ENCODE results near the gene BANP.
"Not testable (repeated sequence)": the region's sequence is repeated elsewhere in the genome, so short reads cannot be mapped to it uniquely, and the experiment has no call there.

DNA sequence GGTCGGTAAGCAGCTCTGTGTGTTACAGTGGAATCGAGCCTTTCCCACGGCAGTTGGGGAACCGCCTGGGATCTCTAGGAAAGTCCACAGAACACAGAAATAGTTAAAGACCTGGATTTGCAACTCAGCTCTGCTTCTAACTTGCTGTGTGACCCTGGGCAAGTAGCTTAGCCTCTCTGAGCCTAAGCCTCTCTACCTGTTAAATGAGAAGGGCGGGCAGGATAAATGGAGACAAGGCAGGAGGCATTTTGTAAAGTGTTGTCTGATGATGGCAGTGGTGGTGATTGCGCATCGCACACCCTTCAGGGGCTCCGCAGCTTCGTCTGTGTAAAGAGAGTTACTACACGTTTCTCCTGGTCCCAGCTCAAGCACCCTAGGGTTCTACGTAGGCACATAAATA is 43.1 kb upstream of the BANP start:
- TF ChIP-seq, protein P1, sequence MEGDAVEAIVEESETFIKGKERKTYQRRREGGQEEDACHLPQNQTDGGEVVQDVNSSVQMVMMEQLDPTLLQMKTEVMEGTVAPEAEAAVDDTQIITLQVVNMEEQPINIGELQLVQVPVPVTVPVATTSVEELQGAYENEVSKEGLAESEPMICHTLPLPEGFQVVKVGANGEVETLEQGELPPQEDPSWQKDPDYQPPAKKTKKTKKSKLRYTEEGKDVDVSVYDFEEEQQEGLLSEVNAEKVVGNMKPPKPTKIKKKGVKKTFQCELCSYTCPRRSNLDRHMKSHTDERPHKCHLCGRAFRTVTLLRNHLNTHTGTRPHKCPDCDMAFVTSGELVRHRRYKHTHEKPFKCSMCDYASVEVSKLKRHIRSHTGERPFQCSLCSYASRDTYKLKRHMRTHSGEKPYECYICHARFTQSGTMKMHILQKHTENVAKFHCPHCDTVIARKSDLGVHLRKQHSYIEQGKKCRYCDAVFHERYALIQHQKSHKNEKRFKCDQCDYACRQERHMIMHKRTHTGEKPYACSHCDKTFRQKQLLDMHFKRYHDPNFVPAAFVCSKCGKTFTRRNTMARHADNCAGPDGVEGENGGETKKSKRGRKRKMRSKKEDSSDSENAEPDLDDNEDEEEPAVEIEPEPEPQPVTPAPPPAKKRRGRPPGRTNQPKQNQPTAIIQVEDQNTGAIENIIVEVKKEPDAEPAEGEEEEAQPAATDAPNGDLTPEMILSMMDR (tag by site-specific recombination; IDR thresholded peaks at IDR 0.05): not testable (repeated sequence)
- TF ChIP-seq KLF10 (tag by site-specific recombination; IDR thresholded peaks at IDR 0.05); ZNF184 (tag by site-specific recombination; IDR thresholded peaks at IDR 0.05); ZNF335 (tag by site-specific recombination; conservative IDR thresholded peaks at IDR 0.05); ZNF544 (tag by site-specific recombination; IDR thresholded peaks at IDR 0.05); ZBTB7A (tag by site-specific recombination; IDR thresholded peaks at IDR 0.05; ENCODE audit: low read depth); ZNF514 (tag by site-specific recombination; IDR thresholded peaks at IDR 0.05); ZNF248 (tag by site-specific recombination; IDR thresholded peaks at IDR 0.05); ZNF707 (tag by site-specific recombination; IDR thresholded peaks at IDR 0.05): not testable (repeated sequence)
- TF ChIP-seq, protein P2, sequence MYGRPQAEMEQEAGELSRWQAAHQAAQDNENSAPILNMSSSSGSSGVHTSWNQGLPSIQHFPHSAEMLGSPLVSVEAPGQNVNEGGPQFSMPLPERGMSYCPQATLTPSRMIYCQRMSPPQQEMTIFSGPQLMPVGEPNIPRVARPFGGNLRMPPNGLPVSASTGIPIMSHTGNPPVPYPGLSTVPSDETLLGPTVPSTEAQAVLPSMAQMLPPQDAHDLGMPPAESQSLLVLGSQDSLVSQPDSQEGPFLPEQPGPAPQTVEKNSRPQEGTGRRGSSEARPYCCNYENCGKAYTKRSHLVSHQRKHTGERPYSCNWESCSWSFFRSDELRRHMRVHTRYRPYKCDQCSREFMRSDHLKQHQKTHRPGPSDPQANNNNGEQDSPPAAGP (tag by site-specific recombination; IDR thresholded peaks at IDR 0.05): not testable (repeated sequence)
- TF ChIP-seq, protein P3, sequence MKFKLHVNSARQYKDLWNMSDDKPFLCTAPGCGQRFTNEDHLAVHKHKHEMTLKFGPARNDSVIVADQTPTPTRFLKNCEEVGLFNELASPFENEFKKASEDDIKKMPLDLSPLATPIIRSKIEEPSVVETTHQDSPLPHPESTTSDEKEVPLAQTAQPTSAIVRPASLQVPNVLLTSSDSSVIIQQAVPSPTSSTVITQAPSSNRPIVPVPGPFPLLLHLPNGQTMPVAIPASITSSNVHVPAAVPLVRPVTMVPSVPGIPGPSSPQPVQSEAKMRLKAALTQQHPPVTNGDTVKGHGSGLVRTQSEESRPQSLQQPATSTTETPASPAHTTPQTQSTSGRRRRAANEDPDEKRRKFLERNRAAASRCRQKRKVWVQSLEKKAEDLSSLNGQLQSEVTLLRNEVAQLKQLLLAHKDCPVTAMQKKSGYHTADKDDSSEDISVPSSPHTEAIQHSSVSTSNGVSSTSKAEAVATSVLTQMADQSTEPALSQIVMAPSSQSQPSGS (tag by site-specific recombination; IDR thresholded peaks at IDR 0.05; ENCODE audit: low read depth): not testable (repeated sequence)
- TF ChIP-seq, protein P4, sequence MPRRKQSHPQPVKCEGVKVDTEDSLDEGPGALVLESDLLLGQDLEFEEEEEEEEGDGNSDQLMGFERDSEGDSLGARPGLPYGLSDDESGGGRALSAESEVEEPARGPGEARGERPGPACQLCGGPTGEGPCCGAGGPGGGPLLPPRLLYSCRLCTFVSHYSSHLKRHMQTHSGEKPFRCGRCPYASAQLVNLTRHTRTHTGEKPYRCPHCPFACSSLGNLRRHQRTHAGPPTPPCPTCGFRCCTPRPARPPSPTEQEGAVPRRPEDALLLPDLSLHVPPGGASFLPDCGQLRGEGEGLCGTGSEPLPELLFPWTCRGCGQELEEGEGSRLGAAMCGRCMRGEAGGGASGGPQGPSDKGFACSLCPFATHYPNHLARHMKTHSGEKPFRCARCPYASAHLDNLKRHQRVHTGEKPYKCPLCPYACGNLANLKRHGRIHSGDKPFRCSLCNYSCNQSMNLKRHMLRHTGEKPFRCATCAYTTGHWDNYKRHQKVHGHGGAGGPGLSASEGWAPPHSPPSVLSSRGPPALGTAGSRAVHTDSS (tag by site-specific recombination; IDR thresholded peaks at IDR 0.05): not testable (repeated sequence)
